ENCODE data around the gene ZNF559. TPM values are rescaled to one million over a fixed set of nuclear protein-coding genes. Genes with fewer than 3 reads are reported as not detected.

ZNF559 gene
- total RNA-seq, 4 donors from 2014 or later: 12.9 to 45.2 (median 20.2) TPM

DNA sequence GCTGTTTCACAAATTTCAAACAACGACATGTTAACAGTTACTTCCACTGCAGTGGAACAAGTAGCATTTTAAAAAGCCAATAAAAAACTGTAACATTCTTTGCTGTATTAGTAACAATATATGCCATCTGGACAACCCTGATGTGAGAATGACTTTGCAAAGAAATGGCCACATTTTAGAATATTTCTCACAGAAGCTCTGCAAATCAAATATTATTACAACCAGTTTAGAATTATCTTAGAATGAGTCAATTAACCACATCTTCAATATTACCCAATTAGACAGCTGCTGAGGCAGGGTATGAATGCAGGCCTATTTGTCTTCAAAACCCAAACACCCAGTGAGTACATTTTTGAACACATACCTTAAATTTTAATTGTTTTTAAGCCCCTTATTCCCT is 17.5 kb upstream of the ZNF559 start:
- H3K4me3 ChIP-seq: no peak overlapping the region
- H3K36me3 ChIP-seq: peaks cover 10 to 57% (median 30%) of the 10 kb centered on the region in 3 donors
- H3K9me3 ChIP-seq: peaks cover 0 to 51% (median 9%) of the 10 kb centered on the region in 4 donors
- no peaks in the 10 kb centered on the region for H3K27me3 ChIP-seq
- no peak overlapping the region for H3K27ac ChIP-seq
- peaks cover 0 to 21% (median 7%) of the 10 kb centered on the region in 4 donors for H3K4me1 ChIP-seq
- WGBS, 2 donors: 76 to 100% methylated on average over 1 of the region's 1 CpG
- DNase-seq (ENCODE audit: low spot score in 2 of 2): no peak
- TF ChIP-seq, protein P1, sequence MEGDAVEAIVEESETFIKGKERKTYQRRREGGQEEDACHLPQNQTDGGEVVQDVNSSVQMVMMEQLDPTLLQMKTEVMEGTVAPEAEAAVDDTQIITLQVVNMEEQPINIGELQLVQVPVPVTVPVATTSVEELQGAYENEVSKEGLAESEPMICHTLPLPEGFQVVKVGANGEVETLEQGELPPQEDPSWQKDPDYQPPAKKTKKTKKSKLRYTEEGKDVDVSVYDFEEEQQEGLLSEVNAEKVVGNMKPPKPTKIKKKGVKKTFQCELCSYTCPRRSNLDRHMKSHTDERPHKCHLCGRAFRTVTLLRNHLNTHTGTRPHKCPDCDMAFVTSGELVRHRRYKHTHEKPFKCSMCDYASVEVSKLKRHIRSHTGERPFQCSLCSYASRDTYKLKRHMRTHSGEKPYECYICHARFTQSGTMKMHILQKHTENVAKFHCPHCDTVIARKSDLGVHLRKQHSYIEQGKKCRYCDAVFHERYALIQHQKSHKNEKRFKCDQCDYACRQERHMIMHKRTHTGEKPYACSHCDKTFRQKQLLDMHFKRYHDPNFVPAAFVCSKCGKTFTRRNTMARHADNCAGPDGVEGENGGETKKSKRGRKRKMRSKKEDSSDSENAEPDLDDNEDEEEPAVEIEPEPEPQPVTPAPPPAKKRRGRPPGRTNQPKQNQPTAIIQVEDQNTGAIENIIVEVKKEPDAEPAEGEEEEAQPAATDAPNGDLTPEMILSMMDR (IDR thresholded peaks at IDR 0.05): no peak
- no peak for TF ChIP-seq POLR2A (IDR thresholded peaks at IDR 0.05)
- TF ChIP-seq EP300 (IDR thresholded peaks at IDR 0.05): no peak

DNA sequence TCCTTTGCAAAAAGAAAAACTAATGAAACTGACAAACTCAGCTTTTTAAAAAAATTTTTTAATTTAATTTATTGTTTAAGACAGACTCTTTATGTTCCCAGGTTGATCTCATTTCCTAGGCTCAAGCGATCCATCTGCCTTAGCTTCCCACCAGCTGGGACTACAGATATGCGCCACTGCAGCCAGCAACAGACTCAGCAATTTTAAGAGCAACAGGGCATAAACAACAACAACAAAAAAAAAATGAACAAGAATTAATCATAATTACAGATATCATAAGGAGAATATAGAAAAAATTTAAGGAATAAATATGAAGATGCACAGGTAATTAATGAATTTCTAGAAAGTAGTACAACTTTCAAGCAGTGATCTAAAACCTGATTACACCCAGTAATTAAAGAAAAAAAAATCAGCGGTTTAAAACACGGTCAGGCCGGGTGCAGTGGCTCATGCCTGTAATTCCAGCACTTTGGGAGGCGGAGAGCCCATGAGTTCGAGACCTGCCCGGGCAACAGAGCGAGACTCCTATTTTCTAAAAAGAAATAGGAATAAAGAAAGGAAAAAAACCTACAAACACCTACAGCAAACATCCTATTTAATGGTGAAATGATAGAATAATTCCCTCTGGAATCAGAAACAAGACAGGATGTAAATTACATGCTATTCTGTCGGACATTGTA is 15.7 kb upstream of the ZNF559 start:
- peaks cover 0 to 39% (median 13%) of the 10 kb centered on the region in 3 donors for H3K36me3 ChIP-seq
- peak overlapping the region in 2 of 4 donors; percentile 78 to 95 for H3K4me3 ChIP-seq
- WGBS, 2 donors: 57% methylated on average over 10 of the region's 10 CpGs
- DNase-seq (ENCODE audit: low spot score in 2 of 2): no peak
- peaks cover 0 to 38% (median 4%) of the 10 kb centered on the region in 4 donors for H3K9me3 ChIP-seq
- H3K27me3 ChIP-seq: no peaks in the 10 kb centered on the region
- peaks cover 0 to 21% (median 7%) of the 10 kb centered on the region in 4 donors for H3K4me1 ChIP-seq
- TF ChIP-seq, protein P1 (IDR thresholded peaks at IDR 0.05): no peak
- TF ChIP-seq EP300 (IDR thresholded peaks at IDR 0.05) (no peak), POLR2A (IDR thresholded peaks at IDR 0.05) (no peak)
- no peak overlapping the region for H3K27ac ChIP-seq

DNA sequence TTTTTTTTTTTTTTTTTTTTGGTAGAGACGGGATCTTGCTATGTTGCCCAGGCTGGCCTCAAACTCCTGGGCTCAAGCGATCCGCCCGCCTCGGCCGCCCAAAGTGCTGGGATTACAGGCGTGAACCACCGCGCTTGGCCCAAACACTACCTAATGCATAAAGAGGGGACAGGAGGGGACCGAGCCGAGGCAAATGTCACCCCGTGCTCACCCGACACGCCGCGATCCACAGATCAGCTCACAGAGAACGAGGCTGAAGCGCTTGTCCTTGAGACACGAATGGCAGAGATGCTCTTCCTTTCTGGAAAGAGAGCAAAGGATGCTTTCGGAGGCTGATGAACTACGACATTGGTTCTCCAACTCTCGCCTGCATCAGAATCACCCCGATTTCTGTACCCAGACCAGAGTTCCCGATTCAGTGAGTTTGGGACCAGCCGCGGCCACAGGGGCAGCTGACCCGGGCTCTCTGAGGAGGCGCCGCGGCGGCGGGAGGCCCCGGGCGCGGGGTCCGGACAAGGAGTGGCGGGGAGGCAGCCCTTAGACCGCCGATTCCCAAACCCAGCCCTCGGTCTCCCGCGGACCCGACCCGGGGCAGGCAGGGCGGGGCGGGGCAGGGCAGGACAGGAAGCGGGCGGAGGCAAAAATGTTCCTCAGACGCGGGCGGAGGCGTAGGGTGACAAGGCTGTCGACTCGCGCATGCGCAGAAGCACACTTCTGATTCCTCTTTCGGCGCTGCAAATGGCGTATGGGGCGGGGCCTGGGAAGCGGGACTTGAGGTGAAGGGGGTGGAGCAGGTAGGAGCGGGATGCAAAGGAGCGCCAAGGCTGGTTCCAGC is 14.6 kb upstream of the ZNF559 start, which contains the start of gene ZNF699:
TSS of gene ZNF699 (minus strand) at position 700 of the 835 bp plus-strand sequence. CDS start 4,719 bp downstream, outside the sequence.
- Histone ChIP-seq H3K27ac (peak within 1 kb of the TSS; percentile 77 to 99 (median 97)), H3K36me3 (peaks cover 0 to 28% (median 4%) of the 10 kb centered on the region in 3 donors), H3K9me3 (peaks cover 0 to 38% (median 3%) of the 10 kb centered on the region in 4 donors), H3K27me3 (no peaks in the 10 kb centered on the region), H3K4me3 (peak within 1 kb of the TSS; percentile 63 to 95 (median 86)), H3K4me1 (peaks cover 0 to 21% (median 7%) of the 10 kb centered on the region in 4 donors)
- peak; percentile 95 to 97 for DNase-seq (ENCODE audit: low spot score in 2 of 2)
- WGBS, 2 donors: 1% methylated on average over 41 to 45 of the region's 63 CpGs
- peak; percentile 31 to 73 for TF ChIP-seq POLR2A (IDR thresholded peaks at IDR 0.05)
- TF ChIP-seq EP300 (IDR thresholded peaks at IDR 0.05): peak; percentile 65 to 86
- TF ChIP-seq, protein P1 (IDR thresholded peaks at IDR 0.05): peak in 1 of 5 experiments; percentile 22

DNA sequence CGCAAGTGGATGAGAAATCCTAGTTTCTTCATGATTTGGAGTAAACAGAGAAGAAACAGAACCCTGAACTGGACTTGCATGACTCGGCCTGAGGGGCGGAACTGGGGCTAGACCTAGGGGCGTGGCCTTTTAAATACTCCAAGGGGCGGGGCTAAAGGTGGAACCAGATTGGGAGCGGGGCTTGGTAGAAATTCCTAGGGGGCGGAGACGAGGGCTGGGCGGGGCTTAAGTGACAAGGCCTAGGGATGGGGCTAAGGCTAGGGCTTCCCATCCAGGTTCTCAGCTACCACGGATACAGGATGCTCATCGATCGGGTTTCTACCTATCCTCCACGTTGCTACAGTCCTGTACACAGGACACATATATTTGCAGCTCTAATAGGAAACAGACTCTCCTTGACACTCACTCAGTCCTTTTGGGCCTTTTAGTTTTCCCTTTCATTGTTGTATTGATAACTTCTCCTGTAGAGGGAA is 14.0 kb upstream of the ZNF559 start:
- TF ChIP-seq EP300 (IDR thresholded peaks at IDR 0.05) (no peak), POLR2A (IDR thresholded peaks at IDR 0.05) (no peak)
- TF ChIP-seq, protein P1 (IDR thresholded peaks at IDR 0.05): no peak
- Histone ChIP-seq H3K4me1 (peaks cover 0 to 21% (median 7%) of the 10 kb centered on the region in 4 donors), H3K27me3 (no peaks in the 10 kb centered on the region), H3K9me3 (peaks cover 0 to 32% (median under 1%) of the 10 kb centered on the region in 4 donors), H3K36me3 (peaks cover 0 to 22% (median 0%) of the 10 kb centered on the region in 3 donors), H3K27ac (peak overlapping the region; percentile 77 to 99 (median 97)), H3K4me3 (peak overlapping the region; percentile 63 to 95 (median 86))
- DNase-seq (ENCODE audit: low spot score in 2 of 2): peak; percentile 74 to 87
- WGBS, 2 donors: 6 to 11% methylated on average over 13 of the region's 13 CpGs
